GM21576 (cell line): Measurements from ENCODE around the gene POLR2E.

Source experiments
- ATAC-seq: cut with Tn5 transposase; IDR thresholded peaks from one replicate; pipeline ENCODE4 v1.9.1; 2021; ENCODE audit warnings: mild to moderate bottlenecking, moderate library complexity; ENCODE audit not compliant: unreplicated experiment

POLR2E gene

DNA sequence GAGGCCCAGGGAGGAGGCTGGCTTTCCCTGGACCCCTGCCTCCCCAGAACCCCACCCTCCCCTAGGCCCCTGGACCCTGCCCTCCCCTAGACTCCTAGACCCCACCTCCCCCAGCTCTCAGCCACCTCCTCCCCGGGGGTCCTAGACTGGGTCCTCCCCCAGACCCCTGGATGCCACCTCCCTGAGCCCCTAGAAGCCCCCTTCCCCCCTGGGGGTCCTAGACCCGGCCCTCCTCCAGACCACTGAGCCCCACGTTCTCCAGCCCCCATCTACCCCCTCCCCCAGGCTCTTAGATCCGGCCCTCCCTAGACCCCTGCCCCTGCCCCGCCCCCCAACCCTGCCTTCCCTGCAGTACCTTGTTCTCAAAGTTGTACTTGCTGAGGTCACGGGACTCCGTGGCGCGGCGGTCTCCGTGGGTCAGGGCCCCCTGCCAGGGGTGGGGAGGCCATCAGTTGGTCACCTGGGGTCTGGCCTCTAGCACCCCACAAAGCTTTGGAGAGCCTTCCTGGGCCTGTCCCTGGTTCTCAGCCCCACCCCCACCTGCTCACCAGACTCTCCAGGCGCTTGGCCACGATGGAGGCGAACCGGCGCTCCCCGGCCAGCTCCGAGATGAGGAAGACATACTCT, 16.6 kb upstream of the POLR2E start:
- ATAC-seq, result no peak

DNA sequence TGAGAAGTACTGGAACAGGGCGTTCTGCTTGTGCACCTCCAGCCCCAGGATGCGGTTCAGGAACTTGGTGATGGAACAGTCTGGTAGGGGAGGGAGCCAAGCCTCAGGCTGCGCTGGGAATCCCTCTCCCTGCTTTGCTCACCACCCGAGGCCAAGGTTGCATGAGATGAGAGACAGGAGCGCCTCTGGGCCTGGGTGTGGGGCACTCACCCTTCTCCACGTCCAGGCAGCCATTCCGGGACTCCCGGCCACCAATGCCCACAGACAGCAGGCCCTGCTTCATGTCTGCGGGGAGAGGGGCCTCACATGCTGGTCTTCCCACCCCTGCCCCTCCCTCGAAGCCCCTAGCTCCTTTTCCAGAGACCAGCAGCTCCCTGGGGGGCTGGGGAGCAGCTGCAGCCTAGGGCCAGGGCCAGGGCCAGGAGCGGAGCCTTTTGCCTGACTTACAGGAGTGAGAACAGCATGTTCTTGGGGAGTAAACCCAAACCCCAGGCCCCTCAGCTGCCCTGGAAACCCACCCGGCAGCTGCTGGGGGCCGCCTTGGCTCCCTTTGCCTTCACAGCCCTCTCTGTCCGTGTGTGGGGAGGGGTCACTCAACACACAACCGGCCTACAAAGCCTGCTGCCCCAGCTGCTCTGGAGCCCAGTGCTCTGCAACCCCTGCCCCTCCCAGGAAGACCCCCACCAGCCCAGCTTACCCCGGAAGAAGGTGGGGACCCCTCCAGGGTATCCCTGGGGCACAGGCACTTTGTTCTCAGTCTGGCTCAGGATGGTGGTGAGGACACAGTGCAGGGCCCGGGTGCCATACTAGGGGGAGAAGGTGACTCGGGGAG, 15.8 kb upstream of the POLR2E start:
- ATAC-seq, result no peak

DNA sequence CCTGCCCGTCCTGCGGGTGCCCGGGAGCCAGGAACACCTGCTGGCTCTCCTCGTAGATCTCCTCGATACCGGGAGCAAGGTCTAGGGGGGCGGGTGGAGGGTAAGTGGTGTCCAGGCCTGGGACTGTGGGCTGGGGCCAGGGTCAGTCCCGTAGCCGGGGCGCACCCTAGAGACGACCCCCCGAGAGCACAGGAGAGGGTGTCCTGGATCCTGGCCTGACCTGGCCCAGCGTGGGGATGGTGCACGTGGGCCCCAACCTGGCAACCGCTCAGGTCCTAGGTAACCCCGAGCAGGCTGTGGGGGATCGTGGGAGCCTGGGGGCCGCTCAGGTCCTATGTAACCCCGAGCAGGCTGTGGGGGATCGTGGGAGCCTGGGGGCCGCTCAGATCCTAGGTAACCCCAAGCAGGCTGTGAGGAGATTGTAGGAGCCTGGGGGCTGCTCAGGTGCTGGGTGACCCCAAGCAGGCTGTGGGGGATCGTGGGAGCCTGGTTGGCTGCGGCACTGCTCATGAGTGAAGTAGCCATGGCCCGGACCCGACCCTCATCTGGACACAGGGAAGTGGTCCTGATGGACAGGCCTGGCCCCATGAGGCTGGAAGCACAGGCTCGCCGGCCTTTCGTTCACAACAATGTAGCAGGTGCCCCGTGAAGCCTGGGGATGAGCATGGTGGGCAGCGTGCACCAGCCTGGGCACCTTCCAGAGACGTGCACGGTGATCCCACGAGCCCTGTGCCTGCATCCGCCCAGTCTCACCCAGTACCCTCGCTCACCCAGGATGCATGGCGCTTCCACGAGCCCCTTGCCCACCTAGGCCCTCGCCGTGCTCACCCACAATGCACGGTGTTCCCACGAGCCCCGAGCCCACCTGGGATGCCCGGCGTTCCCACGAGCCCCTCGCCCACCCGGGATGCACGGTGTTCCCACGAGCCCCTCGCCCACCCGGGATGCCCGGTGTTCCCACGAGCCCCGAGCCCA, 14.8 kb upstream of the POLR2E start:
- ATAC-seq, result no peak

DNA sequence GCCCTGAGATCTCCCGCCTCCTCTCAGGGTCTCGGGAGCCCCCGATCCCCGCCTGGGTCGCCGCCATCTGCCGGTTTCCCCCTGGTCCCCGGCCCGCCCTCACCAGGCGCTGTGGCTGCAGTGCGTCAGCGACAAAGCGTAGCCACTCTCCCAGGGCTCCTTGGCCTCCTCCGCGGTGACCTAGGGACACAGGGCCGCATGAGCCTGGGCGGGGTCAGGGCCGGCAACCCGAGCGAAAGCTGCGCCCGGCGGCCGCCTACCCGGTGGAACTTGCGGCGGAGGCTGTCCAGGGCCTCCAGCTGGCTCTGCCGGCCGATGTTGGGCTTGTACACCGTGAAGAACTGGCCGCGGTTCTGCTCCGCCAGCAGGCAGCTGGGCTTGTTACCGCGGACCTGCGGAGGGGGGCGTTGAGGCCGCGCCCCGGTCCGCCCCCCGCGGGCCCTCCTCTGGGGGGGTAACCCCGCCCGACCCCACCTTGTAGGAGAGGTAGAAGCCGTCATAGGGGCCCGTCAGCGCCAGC, 13.9 kb upstream of the POLR2E start:
- ATAC-seq, result no peak

DNA sequence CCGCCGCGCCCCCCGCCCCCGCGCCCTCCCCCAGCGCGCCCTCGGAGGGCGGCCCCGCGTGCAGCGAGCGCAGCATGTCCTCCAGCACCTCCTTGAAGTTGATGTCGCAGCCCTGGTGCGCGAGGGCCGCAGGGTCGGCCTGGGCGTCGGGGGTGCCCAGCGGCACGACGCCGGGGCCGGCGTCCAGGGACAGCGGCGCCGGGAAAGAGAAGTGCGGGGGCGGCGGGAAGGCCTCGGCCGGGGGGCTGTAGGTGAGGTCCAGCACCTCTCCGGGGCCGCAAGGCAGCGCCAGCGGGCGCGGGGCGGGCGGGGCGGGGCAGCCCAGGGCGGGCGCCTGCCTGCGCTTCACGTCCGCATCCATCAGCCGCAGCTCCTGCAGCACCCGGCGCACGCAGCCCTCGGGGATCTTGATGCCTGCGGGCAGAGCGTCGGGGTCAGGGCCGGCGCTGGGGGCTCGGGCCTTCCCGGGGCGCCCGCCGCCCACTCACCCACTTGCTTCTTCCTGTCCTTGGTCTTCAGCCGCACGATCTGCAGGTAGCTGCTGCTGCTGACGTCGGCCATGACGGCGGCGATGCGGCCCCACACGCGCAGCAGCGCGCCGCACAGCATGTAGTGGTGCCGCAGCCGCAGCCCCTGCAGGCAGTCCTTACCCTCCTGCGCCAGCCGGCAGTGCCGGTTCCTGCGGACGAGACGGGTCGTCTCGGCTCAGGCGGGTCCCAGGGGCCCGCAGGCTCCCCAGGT, 13.3 kb upstream of the POLR2E start:
- ATAC-seq, result no peak

DNA sequence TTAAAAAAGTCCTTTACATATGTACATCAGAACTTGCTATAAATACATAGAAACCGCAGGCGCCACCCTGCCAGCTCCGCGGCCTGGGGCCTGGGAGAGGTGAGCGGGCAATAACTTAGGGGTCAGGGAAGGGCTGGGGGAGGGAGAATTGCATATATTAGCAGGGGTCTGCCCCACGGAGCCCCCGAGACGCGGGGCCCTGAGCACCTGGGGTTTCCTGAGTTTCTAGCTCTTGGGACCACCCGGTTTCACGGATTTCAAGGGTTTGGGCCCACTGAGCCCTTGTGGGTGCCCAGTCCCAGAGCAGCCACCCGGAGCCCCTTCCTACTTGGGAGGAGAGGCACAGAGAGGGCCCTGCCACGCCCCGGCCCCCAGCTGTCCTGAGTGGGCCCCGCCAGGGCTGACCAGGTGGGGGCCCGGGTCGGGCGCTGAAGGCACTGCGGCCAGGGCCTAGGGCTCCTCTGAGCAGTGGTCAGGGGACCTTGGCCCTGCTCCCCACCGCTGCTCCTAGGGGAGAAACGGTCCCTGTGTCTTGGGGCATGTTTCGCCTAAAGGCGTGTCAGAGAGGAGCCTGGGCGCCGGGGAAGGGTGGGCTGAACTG, 12.6 kb upstream of the POLR2E start:
- no peak for ATAC-seq

DNA sequence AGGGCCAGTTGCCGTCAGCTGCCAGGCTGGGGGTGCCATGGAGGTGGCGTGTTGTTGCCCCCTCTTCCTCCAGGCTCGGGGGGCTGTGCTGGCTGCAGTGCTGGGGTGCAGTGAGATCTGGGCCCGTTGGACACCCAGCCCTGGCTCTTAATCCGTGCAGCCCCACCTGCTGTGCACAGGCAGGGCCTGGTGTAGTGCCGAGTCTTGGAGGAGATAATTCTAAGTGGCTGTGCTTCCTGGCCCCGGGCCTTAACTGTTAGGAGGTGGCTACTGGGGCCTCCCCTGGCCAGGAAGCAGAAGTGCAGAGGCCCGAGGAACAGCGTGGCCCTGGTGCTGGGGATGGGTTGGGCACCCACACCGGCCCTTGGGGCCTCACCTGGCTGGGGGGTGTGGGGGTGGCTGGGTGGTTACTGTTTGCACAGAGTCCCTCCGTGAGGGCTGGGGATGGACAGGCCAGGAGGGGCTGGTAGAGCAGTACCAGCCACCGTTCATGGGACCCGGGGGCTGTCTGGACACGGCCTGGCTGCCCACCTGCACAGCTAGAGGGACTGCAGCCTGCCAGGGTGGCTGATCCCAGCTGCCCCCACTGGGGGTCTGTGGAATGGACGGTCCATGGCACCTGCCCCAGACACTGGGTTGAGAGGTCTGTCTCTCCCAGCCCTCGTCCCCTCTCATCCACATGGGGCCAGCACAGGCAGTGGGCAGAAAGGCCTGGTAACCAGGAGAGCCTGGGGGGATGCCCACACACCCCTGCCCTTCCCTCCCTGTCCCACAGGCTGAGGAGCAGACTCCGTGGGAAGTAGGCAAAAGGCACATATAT, 11.9 kb upstream of the POLR2E start:
- no peak for ATAC-seq

DNA sequence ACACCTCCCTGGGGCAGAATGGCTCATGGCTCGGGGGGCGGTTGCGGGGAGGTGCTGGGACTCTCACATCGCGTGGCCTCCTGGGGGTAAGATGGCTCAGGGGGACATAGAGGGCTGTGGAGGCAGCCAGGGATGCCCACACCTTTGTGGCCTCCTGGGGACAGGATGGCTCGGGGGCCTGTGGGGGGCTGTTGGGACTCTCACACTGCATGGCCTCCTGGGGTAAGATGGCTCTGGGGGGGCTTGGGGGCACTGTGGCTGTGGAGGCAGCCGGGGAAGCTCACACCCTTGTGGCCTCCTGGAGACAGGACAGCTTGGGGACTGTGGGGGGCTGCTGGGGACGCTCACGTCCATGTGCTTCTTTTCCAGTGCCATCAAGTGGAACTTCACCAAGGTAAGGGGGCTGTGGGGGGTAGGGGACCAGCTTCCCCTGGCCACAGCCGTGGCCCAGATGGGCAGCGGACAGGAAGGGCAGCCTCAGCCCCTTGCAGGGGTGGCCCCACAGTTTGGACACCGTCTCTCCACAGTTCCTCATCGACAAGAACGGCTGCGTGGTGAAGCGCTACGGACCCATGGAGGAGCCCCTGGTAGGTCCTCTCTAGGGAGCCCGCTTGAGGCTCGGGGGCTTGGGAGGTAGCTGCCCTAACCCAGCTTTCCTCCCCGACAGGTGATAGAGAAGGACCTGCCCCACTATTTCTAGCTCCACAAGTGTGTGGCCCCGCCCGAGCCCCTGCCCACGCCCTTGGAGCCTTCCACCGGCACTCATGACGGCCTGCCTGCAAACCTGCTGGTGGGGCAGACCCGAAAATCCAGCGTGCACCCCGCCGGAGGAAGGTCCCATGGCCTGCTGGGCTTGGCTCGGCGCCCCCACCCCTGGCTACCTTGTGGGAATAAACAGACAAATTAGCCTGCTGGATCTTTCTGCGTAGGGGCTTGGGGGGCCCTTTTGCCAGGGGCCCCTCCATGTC, 11.0 kb upstream of the POLR2E start:
- no peak for ATAC-seq

DNA sequence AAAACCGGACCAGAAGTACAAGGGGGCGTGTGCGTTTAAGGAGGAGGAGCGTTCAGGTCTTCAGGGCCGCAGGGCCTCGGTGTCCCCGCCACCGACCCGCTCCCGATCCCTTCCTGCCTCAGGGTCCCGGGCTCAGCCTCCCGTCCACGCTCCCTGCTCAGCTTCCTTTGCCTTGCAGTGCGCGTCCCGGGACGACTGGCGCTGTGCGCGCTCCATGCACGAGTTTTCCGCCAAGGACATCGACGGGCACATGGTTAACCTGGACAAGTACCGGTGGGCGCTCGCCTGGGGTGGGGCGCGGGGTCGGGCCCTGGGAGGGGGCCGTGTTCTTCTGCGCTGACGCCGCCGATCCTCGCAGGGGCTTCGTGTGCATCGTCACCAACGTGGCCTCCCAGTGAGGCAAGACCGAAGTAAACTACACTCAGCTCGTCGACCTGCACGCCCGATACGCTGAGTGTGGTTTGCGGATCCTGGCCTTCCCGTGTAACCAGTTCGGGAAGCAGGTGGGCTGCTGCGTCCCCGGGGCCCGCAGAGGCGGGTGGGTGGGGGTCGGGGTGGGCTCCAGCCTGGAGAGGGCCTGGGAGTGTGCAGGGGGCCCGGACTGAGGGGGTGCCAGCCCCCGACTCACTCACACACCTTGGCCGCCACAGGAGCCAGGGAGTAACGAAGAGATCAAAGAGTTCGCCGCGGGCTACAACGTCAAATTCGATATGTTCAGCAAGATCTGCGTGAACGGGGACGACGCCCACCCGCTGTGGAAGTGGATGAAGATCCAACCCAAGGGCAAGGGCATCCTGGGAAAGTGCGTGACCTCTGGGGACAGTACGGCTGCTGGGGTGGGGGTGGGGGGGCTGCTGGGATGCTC, 10.1 kb upstream of the POLR2E start:
- ATAC-seq, result no peak

DNA sequence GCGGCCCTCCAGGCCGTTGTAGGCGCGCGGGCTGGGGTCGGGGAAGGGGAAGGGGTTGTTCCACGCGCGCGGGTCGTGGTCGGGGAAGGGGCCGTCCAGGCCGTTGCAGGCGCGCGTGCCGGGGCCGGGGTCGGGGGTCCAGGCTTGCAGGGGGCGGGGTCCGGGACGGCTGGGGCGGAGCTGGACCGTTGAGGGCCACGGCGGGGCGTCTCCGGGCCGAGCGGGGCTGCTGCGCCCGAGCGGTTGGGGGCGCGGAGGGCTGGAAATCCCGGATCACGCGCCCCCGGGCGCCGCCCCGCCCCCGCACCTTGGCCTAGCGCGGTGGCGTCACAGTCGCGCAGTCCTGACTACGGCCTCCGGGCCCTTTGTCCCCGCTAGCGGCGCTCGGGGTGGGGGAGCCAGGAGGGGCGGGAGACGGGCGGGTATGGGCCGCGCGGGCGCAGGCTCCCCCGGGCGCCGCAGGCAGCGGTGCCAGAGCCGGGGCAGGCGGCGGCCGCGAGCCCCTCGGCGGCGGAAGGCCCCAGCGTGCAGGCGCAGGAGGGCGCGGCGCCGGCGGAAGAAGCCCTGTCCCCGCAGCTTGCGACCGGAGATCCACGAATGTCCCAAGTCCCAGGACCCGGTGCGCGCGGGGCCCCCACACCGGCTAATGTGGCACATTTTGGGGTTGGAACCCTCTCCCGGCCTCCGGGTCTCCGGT, 9.3 kb upstream of the POLR2E start:
- ATAC-seq, result peak; percentile 23

DNA sequence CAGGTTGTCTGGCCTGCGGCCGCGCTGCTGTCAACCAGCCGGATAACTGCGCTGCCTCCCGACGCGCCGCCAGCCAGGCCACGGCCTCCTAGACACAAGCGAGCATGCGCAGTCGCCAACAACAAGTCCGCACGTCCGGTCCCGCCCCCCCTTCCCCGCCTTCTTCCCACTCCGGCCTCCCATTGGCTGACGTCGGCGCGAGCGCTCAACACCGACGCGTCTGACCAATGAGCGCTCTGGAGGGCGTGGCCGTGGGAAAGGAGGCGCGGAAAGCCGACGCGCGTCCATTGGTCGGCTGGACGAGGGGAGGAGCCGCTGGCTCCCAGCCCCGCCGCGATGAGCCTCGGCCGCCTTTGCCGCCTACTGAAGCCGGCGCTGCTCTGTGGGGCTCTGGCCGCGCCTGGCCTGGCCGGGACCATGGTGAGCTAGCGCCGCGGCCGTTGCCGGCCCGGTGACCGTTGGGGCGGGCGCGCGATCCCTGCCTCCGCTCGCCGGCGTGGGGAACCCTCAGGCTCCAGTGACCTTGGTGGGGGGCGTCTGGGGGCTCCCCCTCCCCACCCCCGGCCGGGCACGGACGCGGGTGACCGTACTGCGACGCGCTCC, 8.6 kb upstream of the POLR2E start, which contains the start of gene GPX4:
Gene GPX4 (plus strand): TSS at position 287 of the 603 bp plus-strand sequence. CDS start 50 bp downstream, at position 337.
- ATAC-seq, result peak; percentile 65

DNA sequence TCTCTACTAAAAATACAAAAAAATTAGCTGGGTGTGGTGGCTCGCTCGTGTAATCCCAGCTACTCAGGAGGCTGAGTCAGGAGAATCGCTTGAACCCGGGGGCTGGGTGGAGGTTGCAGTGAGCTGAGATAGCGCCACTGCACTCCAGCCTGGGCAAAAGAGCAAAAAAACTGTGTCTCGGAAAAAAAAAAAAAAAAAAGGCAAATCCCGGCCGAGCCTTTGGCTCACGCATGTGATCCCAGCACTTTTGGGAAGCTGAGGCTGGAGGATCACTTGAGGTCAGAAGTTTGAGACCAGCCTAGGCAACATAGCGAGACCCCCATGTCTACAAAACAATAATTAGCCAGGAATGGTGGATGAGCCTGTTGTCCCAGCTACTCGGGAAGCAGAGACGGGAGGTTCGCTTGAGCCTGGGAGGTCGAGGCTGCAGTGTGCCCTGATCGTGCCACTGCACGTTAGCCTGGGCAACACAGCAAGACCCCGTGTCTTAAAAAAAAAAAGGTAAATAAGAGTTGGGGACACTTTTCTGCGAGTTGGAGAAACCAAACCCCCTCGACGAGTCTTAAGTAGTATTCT, 8.0 kb upstream of the POLR2E start:
- ATAC-seq, result no peak

DNA sequence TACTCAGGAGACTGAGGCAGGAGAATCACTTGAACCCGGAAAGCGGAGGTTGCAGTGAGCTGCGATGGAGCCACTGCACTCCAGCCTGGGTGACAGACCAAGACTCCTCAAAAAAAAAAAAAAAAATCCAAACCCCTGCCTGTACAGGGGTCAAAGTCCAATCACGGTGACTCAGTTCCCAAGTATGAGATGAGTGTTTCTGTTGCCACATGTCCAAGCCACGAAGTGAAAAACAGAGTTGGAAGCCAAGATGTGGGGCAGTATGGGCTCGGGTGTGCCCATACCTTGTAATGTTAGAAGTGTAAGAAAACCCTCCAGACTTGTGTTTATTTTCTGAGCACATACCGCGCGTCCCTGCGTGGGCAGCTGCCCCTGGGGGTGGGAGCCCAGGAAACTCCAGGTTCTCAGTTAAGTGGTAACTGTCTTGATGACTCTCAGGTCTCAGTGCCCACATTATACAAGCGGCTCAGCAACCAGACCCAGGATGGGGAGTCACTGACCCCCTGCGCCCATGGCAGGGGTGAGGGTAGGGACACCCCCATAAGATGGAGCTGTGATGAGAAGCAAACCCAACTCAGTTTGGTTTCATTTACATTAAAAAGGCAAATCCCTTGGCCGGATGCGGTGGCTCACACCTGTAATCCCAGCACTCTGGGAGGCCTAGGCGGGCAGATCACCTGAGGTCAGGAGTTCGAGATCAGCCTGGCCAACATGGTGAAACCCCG, 7.4 kb upstream of the POLR2E start:
- ATAC-seq, result no peak

DNA sequence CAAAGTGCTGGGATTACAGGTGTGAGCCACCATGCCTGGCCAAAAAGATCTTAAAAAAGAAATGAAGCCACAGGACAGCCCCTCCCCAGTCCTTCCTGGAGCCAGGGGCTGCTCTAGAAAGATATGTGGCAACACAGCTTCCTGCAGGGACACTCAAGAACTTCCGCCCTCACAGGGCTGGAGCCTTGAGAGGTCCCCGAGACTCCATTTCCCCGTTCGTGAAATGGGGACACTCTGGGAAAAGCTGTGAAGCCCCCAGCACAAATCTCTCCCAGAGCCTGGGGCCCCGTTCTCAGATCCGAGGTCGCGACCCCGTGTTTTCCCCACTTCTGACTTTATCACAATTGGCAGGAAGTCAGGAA, 6.1 kb upstream of the POLR2E start:
- no peak for ATAC-seq
